MM.1S (cell line): Measurements from ENCODE around the gene UGT1A1.

Source experiments
- CTCF ChIP-seq: fragments of 300-600 bp; sonication (generic); IDR thresholded peaks from 2 replicates; pipeline ENCODE4 v1.5.1; 2016; ENCODE audit warnings: antibody characterized with exemption, low read length, mixed read lengths
- EZH2 ChIP-seq: fragments of 300-600 bp; sonication (generic); optimal IDR thresholded peaks from 2 replicates; pipeline ENCODE3; 2017; ENCODE audit warnings: low read depth, mild to moderate bottlenecking, antibody characterized with exemption, low read length, mixed read lengths

DNA sequence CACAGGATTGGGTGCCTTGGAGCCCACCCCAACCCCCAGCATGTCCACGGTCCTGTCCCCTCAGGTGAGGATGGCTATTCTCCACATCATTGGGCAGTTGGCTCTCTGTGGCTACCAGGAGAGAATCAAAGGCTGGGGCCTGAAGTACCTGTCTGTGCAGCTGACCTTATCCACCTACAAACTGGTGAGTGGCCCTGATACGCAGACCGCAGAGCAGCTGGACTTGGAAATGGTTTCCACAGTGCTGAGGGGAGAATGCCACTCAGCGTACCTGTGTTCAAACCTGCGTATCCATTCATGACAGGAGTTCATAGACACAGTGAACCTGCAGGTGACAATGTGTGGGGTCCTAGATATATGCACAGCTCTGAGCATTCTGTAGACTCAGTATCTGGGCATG is 39.6 kb downstream of the UGT1A1 start:
- TF ChIP-seq CTCF (no peak), EZH2 (no peak)
